ENCODE results near the gene SPINK9.

Gene SPINK9

DNA sequence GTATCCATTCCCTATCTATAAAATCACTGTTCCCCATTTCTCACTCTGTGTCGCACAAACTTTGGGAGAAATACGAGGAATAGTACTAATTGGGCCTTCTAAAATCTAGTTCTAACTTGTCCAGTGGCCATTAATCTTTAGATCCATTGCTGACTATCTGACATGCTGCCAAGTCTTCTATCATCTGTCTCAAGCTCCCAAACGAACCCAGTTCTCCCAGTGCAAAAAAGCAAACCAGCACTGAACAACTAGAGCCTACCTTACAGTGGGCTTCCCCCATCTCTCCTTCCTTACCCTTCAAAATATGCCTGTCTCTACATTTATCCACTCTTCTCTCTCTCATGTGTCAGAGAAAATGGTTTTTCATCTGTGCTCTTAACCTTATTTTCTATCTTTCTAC lies 26.3 kb upstream of the SPINK9 start:
- Histone ChIP-seq H3K4me2 (no peak overlapping the region), H3K79me2 (ENCODE audit: insufficient read depth, low read depth) (no peaks in the 10 kb centered on the region), H3K4me3 (IDR thresholded peaks at IDR 0.05; ENCODE audit: insufficient read depth, low read depth, low read length) (no peak overlapping the region), H3K36me3 (ENCODE audit: insufficient read depth) (no peaks in the 10 kb centered on the region), H2AFZ (ENCODE audit: low read depth) (no peak overlapping the region), H3K27ac (no peak overlapping the region), H3K4me1 (ENCODE audit: low read depth, poor library complexity, severe bottlenecking) (no peaks in the 10 kb centered on the region), H3K9ac (no peak overlapping the region), H4K20me1 (ENCODE audit: insufficient read depth) (no peaks in the 10 kb centered on the region), H3K27me3 (ENCODE audit: insufficient read depth, low read depth) (no peaks in the 10 kb centered on the region)
- no peak for TF ChIP-seq CTCF (conservative IDR thresholded peaks at IDR 0.05; ENCODE audit: low read depth, low read length)

DNA sequence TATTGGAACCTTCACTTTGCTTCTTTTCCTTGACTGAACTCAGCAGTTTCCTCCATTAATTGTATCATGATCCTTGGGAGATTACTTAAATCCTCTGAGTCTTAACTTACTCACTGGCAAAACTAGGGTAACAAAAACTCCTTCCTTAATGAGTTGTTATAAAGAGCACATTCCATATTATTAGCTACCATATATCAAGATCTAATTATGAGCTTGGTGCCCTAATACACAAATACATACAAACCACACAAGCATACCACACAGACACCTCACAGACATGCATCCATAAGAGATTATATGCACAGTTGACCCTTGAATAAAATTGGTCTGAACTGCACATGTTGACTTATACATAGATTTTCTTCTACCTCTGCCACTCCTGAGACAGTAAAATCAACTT lies 25.6 kb upstream of the SPINK9 start:
- Histone ChIP-seq H3K27me3 (ENCODE audit: insufficient read depth, low read depth) (no peaks in the 10 kb centered on the region), H3K4me2 (no peak overlapping the region), H4K20me1 (ENCODE audit: insufficient read depth) (no peaks in the 10 kb centered on the region), H3K79me2 (ENCODE audit: insufficient read depth, low read depth) (no peaks in the 10 kb centered on the region), H3K27ac (no peak overlapping the region), H3K4me3 (IDR thresholded peaks at IDR 0.05; ENCODE audit: insufficient read depth, low read depth, low read length) (no peak overlapping the region), H3K9ac (no peak overlapping the region), H3K36me3 (ENCODE audit: insufficient read depth) (no peaks in the 10 kb centered on the region), H2AFZ (ENCODE audit: low read depth) (no peak overlapping the region), H3K4me1 (ENCODE audit: low read depth, poor library complexity, severe bottlenecking) (no peaks in the 10 kb centered on the region)
- TF ChIP-seq CTCF (conservative IDR thresholded peaks at IDR 0.05; ENCODE audit: low read depth, low read length), result no peak

DNA sequence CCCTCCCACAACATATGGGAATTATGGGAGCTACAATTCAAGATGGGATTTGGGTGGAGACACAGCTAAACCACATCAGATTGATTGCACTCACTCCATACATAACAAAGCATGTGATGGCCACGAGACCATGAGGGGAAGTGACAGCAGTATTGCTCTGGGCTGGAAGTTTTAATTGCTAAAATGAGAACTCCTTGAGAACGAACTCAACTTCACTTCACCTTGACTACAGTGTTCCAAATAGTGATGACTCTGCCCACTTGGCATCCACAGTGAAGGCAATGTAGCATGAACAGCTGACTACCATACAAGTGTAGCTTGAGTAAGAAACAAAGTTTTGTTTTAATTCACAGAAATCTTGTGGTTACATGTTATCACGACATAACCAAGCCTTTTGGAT lies 23.9 kb upstream of the SPINK9 start:
- no peaks in the 10 kb centered on the region for H3K4me1 ChIP-seq (ENCODE audit: low read depth, poor library complexity, severe bottlenecking)
- no peak overlapping the region for H2AFZ ChIP-seq (ENCODE audit: low read depth)
- no peaks in the 10 kb centered on the region for H3K27me3 ChIP-seq (ENCODE audit: insufficient read depth, low read depth)
- no peak for TF ChIP-seq CTCF (conservative IDR thresholded peaks at IDR 0.05; ENCODE audit: low read depth, low read length)
- H3K36me3 ChIP-seq (ENCODE audit: insufficient read depth), result no peaks in the 10 kb centered on the region
- H4K20me1 ChIP-seq (ENCODE audit: insufficient read depth), result no peaks in the 10 kb centered on the region
- no peak overlapping the region for H3K27ac ChIP-seq
- no peak overlapping the region for H3K9ac ChIP-seq
- H3K79me2 ChIP-seq (ENCODE audit: insufficient read depth, low read depth), result no peaks in the 10 kb centered on the region
- H3K4me3 ChIP-seq (IDR thresholded peaks at IDR 0.05; ENCODE audit: insufficient read depth, low read depth, low read length), result no peak overlapping the region
- no peak overlapping the region for H3K4me2 ChIP-seq

DNA sequence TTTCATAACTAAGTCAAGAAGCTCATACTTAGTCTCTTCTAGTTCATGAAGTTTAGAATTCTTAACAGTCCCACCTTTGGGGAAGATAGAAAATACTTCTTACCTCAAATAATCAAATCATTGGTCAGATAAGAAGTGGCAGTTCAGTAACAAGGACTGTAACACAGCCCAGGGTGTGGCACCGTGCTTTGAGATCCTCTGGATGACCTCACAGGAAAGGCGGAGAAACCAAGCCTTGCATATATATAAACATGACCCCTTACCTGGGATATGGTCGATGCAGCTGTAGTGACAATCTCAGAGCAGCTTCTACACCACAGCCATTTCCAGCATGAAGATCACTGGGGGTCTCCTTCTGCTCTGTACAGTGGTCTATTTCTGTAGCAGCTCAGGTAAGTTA lies 23.2 kb upstream of the SPINK9 start, which contains the start of gene SPINK7:
Gene SPINK7 (plus strand): TSS at position 271 of the 400 bp plus-strand sequence. CDS start 61 bp downstream, at position 332.
- Histone ChIP-seq H2AFZ (ENCODE audit: low read depth) (no peak within 1 kb of the TSS), H3K27me3 (ENCODE audit: insufficient read depth, low read depth) (no peaks in the 10 kb centered on the region), H3K9ac (no peak within 1 kb of the TSS), H3K27ac (no peak within 1 kb of the TSS), H3K4me2 (no peak within 1 kb of the TSS), H3K4me1 (ENCODE audit: low read depth, poor library complexity, severe bottlenecking) (no peaks in the 10 kb centered on the region), H4K20me1 (ENCODE audit: insufficient read depth) (no peaks in the 10 kb centered on the region), H3K36me3 (ENCODE audit: insufficient read depth) (no peaks in the 10 kb centered on the region), H3K79me2 (ENCODE audit: insufficient read depth, low read depth) (no peaks in the 10 kb centered on the region), H3K4me3 (IDR thresholded peaks at IDR 0.05; ENCODE audit: insufficient read depth, low read depth, low read length) (no peak within 1 kb of the TSS)
- no peak for TF ChIP-seq CTCF (conservative IDR thresholded peaks at IDR 0.05; ENCODE audit: low read depth, low read length)
